GM19099 (cell line): ENCODE measurements around the gene MATCAP1.

Experiments
- POLR2A ChIP-seq: IDR thresholded peaks from 3 replicates; pipeline ENCODE4 v1.6.1; 2011; ENCODE audit warnings: low read depth; ENCODE audit not compliant: insufficient read length; ENCODE audit errors: extremely low read depth

Gene MATCAP1

DNA sequence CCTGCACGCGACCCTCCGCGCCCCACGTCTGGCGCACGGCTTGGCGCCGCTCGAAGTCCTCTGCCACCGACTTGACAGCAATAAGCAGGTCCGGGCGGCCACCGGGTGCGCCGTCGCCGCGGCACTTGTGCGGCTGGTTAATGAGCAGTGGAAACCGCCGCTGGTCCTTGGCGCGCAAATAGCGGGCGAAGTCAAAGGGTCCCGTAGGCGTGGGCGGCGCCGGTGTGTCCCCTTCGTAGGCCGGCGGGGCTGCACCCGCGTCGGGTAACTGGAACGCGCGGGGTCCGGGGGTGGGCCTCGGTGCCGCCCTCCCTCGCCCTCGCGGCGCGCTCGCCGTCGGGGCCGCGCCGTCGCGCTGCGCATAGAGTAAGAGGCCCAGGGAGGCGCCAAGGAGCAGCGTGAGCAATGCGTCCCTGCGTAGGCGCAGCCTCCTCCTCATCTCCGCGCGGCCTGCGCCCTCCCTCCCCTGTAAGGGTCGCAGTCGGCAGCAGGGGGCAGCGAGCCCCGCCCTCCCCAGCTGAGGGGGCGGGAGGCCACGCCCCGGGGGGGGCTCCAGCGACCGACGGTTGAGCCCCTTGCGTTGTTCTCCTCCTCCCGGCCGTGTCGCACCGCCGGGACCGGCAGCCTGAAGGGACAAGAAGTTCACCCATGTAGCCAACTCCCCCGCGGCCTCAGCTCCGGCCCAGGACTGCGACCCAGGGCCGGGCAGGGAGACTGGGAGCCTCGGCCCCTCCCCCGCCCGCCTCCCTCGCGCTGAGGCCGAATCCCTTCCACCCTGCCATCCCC lies 33.5 kb downstream of the MATCAP1 start:
- TF ChIP-seq POLR2A, result no peak

DNA sequence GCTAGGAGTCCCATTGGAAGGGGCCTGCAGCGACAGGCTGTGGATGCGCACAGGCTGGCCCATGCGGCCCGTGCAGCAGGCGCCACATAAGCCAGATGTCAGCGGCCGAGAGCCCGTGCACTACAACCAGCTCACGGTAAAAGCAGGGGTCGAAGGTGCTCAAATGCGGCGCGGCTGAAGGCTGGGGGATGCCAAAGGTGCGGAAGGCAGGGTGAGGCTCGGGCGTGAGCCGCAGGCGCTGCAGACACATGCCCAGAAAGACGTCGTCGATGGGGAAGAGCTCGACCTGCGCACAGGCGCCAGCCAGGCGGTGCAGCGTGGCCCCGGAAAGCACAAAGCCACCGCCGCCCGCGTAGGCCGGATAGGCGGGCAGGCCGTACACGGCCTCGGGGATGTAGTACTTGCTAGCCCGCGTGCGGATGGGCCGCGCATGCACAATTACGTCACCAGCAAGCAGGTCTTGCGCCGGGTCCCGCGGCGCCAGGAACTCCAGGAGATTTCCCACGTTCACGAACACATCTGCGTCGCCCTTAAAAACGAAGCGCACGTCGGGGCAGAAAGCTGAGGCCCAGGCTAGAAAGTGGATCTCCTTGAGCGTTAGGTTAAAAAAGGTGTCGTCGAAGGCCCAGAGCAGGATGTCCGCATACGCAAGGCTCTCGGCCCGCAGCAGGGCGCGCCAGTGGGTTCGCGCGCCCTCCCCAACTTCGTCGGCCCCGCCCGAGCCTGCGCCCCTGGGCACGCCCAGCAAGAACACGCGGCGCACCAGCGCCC lies 34.3 kb downstream of the MATCAP1 start:
- no peak for TF ChIP-seq POLR2A

DNA sequence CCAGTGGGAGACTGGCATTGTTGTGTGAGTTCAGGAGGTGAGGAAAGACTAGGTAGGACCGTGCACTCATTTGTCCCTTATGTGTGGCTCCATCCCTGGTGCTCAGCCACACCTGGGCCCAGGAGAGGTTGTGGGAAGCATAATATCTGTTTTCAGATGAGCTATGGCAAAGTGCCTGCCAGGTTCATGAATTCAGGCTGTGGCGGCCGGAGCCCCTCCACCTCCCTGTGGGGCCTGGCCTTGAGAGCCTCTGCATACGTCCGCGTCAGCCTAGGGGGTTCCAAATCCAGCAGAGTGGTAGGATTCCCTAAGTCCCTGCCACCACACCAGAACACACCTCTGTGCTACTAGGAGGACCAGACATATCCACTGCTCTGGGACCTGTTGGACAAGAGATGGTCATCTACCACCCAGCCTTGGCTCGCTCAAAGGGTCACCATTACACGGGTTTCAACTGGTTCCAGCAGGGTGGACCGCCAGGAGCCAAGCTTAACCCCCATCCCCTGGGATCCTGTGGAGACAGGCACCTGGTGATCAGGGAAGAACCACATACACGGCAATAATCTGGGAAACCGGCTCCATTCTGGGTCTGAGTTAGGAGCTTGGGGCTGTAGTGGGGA lies 35.0 kb downstream of the MATCAP1 start:
- no peak for TF ChIP-seq POLR2A

DNA sequence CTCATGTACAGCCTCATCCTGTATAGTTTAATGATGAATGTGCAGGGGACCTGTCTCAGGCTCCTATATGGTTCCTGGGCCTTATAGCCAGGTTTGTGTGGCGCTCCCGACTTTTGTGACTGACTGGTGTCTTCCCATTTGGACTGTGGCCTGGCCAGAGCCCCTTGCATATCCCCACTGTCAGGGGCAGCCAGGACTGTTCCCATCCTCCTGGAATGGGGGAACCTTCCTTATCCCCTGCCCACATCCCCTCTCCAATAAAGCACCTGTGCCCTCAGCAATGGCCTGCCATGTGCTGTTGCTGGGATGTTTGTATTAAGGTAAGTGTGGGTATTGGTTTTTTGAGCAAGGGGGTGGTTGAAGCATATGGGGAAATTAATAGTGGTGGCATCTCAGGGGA lies 35.5 kb downstream of the MATCAP1 start:
- no peak for TF ChIP-seq POLR2A

DNA sequence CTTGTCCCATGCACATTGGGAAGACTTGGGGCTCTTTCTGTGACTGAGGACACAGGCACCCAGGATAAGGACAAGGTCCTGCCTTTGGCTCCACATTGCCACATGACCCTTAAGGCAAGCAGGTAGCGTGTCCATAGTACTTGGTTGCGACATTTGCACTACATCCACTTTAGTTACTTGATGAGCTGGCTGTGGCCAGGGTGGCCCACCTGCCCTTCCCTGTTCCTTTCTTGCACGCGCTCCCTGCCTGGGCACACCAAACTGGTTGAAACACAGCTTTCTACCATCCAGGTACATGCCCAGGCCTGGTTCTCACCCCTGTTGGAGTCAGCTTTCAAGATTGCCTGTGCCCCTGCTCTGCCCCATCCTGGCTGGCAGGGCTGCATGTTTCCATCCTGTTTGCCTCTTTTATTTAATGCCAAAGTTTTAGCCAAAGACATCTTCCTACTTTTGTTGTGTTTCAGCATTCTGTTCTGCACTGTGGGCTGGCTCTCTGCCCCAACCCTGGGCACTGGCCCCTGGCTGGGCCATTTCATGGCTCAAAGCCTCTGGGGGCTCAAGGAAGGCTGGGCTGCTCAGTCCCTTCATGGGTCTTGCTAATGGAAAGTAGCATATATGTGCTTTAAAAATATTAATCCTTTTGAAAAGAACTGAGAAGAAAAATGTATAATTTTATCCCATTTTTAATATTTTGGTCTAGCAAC lies 36.2 kb downstream of the MATCAP1 start:
- TF ChIP-seq POLR2A, result no peak

DNA sequence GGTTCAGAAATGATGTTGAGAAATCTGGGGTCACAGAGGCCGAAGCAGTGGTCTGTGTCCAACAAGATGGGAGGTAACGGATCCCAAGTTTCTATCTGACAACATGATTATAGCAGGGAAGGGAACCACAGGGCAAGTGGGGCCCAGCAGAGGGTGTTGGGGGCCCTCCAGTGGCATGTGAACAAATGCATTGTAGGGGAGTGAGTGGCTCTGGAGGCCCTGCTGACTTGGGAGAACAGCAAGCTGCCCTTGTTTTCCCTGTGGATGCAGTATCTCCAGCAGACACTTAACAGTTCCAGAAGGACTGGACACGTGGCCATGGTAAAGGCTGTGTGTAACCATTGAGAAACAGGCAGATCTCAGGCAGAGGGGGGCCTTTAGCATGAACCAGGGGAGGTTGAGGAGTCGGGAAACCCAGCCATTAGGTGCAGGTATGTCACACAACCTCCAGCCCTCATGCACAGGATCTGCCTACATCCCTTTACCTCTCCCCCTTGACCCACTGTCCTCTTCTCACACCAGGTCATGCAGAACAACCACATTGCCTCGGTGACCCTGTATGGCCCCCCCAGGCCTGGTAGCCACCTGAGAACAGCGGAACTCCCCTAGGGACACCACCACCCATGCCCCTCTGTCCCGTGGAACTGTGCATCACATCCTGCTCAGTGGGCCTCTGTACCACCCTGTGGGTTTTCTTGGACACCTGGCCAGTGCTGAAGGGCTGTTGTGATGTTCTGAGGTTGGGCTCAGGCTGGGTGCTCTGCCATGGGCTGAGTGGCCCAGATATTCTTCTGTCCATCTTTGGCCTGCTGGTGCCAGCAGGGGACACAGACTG lies 37.0 kb downstream of the MATCAP1 start:
- no peak for TF ChIP-seq POLR2A

DNA sequence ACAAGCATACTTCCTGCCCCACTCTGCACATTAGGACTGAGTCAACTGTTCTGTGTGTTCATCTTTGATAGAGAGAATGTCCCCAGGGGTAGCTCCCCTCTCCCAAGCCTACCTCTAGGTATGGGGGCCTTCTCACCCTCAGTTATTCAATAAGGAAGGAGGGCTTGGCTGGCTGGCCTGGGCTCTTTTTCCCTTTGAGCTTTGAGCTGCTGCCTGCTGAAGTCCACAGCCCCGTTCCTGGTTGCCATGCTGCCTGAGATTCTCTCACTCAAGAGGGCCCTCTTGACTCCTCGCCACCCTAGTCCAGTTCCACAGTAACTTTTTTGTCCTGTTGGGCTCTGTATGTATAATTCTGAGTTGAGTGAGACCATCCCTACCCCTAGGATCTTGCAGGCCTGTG lies 38.0 kb downstream of the MATCAP1 start:
- no peak for TF ChIP-seq POLR2A

DNA sequence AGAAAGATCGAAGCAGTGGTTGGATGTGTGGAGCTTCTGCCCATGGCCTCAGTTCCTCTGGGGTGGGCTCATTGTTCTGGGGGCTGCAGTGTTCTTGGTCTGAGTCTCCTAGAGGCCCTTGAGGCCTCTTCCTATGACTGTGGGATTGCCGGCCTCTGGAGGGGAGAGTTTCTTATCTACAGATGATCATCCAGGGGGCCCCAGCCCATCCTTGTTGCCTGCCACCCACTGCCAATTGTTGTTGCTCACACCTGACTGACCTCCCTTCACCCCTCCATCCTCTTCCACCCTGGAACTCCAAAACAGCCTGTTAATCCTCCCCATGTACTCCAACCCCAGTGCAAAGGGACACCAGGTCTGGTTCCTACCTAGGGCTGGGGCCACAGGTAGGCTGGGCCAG lies 38.8 kb downstream of the MATCAP1 start:
- TF ChIP-seq POLR2A, result no peak

DNA sequence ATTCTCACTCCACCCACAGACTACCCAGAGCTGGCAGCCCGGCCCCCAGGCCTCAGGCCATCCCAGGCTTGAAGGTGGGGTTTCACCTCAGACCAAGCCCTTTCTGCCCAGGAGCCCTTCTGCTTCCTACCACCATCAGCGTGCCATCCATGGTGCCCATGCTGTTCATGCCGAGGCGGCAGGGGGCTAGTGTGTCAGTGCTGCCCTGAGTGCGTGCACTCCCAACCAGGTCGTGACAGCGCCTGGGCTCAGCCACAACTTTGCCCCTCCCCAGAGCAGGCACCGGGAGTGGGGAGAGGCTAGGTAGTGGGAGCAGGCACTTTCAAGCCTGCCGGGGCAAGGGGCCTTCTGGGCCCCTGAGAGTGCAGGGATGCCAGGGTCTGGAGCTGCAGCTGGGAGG lies 41.4 kb downstream of the MATCAP1 start:
- TF ChIP-seq POLR2A, result no peak

DNA sequence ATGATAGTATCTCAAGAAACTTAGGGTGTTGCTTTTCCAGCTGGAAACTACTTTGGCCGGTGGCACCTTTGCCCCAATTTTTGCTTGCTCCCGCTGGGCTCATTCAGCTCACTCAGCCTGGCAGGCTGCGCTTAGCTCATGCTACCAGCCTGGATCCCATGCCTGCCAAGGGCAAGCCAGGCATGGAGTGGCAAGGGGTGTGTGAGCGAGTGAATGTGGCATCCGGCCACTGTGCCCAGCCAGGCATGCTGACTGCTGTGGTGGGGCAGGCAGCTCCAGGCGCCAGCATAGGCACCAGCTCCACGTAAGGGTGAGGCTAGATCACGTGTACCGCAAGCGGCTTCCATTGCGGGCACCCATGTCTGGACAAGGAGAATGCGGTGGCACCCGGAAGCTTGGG lies 42.4 kb downstream of the MATCAP1 start:
- no peak for TF ChIP-seq POLR2A

DNA sequence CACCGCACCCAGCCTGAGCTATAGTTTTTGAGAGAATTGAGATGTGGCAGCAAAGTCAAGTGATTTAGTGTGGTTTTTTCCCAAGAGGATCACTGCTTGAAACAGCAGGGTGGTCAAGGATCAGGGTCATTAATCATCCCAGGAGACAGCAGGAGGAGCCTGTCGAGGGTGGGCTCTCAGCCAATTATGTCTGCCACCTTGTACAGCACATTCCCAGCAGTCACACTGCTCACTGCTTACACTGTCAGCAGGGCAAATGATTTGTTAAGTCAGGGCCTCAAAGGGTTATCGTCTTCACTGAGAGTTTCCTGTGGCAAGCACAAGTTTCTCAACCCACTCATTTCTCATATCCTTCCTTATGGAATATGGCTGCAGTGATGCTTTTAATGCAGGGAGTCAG lies 46.2 kb downstream of the MATCAP1 start:
- no peak for TF ChIP-seq POLR2A

DNA sequence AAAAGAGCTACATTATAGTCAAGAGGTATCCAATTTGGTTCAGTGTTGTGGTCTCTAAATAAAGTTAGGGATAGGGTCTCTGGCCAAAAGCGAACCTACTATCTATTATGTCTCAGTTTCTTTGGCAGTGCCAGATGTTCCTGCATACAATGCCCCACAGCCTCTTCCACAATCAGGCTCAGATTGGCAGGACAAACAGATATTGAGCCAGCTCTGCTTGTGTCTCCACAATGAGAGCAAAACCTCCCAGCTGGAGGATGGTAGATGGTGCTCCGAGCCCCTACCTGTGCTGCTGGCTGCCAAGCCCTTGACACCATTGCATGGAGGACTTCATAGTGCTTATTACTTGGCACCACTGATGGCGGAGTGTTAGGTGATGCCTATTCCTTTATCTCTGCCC lies 54.3 kb downstream of the MATCAP1 start:
- no peak for TF ChIP-seq POLR2A

DNA sequence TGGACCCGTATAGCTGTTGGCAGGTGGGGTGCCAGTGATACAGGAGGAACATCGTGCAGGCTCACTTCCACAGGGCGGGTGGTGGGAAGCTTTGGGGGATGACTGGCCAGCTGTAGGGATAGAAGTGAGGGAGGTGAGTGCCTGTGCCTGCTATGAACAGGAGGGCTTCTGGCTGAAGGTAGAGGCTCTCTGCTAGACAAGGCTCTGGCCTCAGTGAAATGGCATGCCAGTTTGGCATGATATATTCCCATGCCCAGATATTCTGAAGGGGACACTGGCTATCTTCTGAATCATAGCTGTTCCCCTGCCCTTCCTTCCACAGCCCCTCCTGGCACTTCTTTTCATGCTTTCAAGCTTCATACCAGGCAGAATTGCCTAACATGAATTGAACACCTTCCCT lies 54.9 kb downstream of the MATCAP1 start:
- no peak for TF ChIP-seq POLR2A

DNA sequence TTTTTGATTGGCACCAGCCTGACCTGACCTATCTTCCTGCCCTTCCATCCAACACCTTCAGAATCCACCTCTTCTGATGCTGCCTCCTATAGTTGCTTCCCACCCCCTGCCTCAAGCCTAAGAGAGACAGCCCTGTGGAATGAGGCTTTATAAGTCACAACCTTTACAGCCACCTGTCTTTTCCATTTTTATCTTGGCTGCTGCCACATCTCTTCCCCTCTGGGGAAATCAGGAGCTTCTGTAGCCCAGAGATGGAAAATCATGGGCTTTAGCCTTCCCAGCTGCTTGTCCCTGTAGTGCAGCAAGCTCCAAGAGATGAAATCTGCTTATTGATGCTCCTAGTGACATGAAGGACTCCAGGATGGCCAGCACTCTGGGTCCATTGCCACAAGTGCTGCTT lies 55.3 kb downstream of the MATCAP1 start:
- TF ChIP-seq POLR2A, result no peak
